ENCODE data around the gene LSAMP. TPM values are rescaled to one million over a fixed set of nuclear protein-coding genes. Genes with fewer than 3 reads are reported as not detected.

LSAMP gene
- total and polyA plus RNA-seq, 9 of the 15 experiments (the other 6 are each of a cell fraction or from before 2014, with no cell fraction given) = 0.09 to 0.11 TPM; not detected in 7

GRCh38 chr3:115989684-115990421 lies 455.4 kb downstream of the LSAMP start:
- BruUV-seq (replicated peaks) = no TSS peak
- Histone ChIP-seq H3K27ac (ENCODE audit: extremely low read depth, low read depth, low read length) (no peak overlapping the region), H4K20me1 (replicated peaks; ENCODE audit: control insufficient read depth, insufficient read depth, low read length) (no peaks in the 10 kb centered on the region), H3K4me2 (ENCODE audit: insufficient read depth, low read length) (no peak overlapping the region), H3K4me3 (no peak overlapping the region), H3K9ac (ENCODE audit: insufficient read depth in 1 of 2, low read depth in 2 of 2, low read length in 2 of 2) (no peak overlapping the region), H2AFZ (ENCODE audit: low read depth, low read length) (no peak overlapping the region), H3K9me3 (replicated peaks; ENCODE audit: control insufficient read depth, insufficient read depth, low read depth, low read length) (peaks cover 5% of the 10 kb centered on the region; the same call in 1 of the 2 replicates), H3K27me3 (ENCODE audit: control insufficient read depth in 2 of 2, insufficient read depth in 2 of 2, low read length in 2 of 2) (no peaks in the 10 kb centered on the region), H3K36me3 (ENCODE audit: control insufficient read depth, insufficient read depth, low read length) (no peaks in the 10 kb centered on the region), H3K79me2 (ENCODE audit: control insufficient read depth, insufficient read depth, low read length) (no peaks in the 10 kb centered on the region), H3K9me1 (ENCODE audit: control insufficient read depth, insufficient read depth, low read length) (no peaks in the 10 kb centered on the region), H3K4me1 (replicated peaks in 1 of 2; ENCODE audit: control insufficient read depth in 2 of 2, insufficient read depth in 2 of 2, low read length in 2 of 2) (no peaks in the 10 kb centered on the region)
- DNase-seq (ENCODE audit: extremely low read depth in 1 of 4, low spot score in 3 of 4) (no peak), FAIRE-seq (no peak), ATAC-seq (no peak)
- ChIA-PET POLR2A (no interaction called here), CTCF (ENCODE audit: low intra/inter-chr PET ratio) (no interaction called here)
- in situ Hi-C loops (cut with MboI) (no loop called here), intact Hi-C loops (cut with micrococcal nuclease) (no loop called here)
- 43% methylated on average over 5 of the region's 5 CpGs for WGBS (ENCODE audit: insufficient coverage, low coverage, missing lambda C conversion rate)
- TF ChIP-seq DNMT1 (IDR thresholded peaks at IDR 0.05) = no peak
- peak; percentile 40 to 46; a peak in 2 of 4 replicates for TF ChIP-seq KDM1A (IDR thresholded peaks at IDR 0.05)

- ATAC-seq = peak; percentile 90
- TF ChIP-seq CC2D1A (IDR thresholded peaks at IDR 0.05) = peak; percentile 40; the same call in 1 of the 2 replicates
- TF ChIP-seq EWSR1 (IDR thresholded peaks at IDR 0.05; ENCODE audit: borderline replicate concordance, low read depth, partially characterized antibody) = no peak
- TF ChIP-seq ZNF707 (CRISPR knock-in tag; conservative IDR thresholded peaks at IDR 0.05) = no peak
- TF ChIP-seq IRF9 (tag; IDR thresholded peaks at IDR 0.05) = no peak
- TF ChIP-seq CHAMP1 (IDR thresholded peaks at IDR 0.05) = peak; percentile 67
- TF ChIP-seq ARID3B (CRISPR knock-in tag; IDR thresholded peaks at IDR 0.05; ENCODE audit: borderline replicate concordance) = no peak
Measured at GRCh38 chr3:115986555-115987207, 458.6 kb downstream of the LSAMP start.

More at GRCh38 chr3:115986555-115987207, 458.6 kb downstream of the LSAMP start:
- FAIRE-seq = no peak
- peaks cover 5% of the 10 kb centered on the region; the same call in 1 of the 2 replicates for H3K9me3 ChIP-seq (replicated peaks; ENCODE audit: control insufficient read depth, insufficient read depth, low read depth, low read length)
- POLR2A ChIA-PET = interaction anchor here (0.8 to 1.1 kb wide), 2 partner anchors 14 to 28 kb away, joined by 3 read pairs; no protein-coding TSS in a partner anchor
- intact Hi-C loops (cut with micrococcal nuclease) (loop anchor here (2.0 kb wide), 1 partner anchor 52 kb away; no protein-coding TSS in a partner anchor), in situ Hi-C loops (cut with MboI) (no loop called here)
- no peaks in the 10 kb centered on the region for H3K27me3 ChIP-seq (ENCODE audit: control insufficient read depth in 2 of 2, insufficient read depth in 2 of 2, low read length in 2 of 2)
- H3K4me2 ChIP-seq (ENCODE audit: insufficient read depth, low read length) = no peak overlapping the region
- 100% methylated on average over 2 of the region's 2 CpGs for WGBS (ENCODE audit: insufficient coverage, low coverage, missing lambda C conversion rate)
- no peak overlapping the region for H3K27ac ChIP-seq (ENCODE audit: extremely low read depth, low read depth, low read length)
- no TSS peak for BruUV-seq (replicated peaks)
- 0 out of 2 replicates have a peak overlapping the region, but pooled peaks have one; percentile 35 for H2AFZ ChIP-seq (ENCODE audit: low read depth, low read length)
- H3K4me1 ChIP-seq (replicated peaks in 1 of 2; ENCODE audit: control insufficient read depth in 2 of 2, insufficient read depth in 2 of 2, low read length in 2 of 2) = no peaks in the 10 kb centered on the region; a peak in 1 of 5 replicates
- no peaks in the 10 kb centered on the region for H3K9me1 ChIP-seq (ENCODE audit: control insufficient read depth, insufficient read depth, low read length)
- peak; percentile 52 to 66 (median 58) for DNase-seq (ENCODE audit: extremely low read depth in 1 of 4, low spot score in 3 of 4)
- no peaks in the 10 kb centered on the region for H4K20me1 ChIP-seq (replicated peaks; ENCODE audit: control insufficient read depth, insufficient read depth, low read length)
- H3K79me2 ChIP-seq (ENCODE audit: control insufficient read depth, insufficient read depth, low read length) = no peaks in the 10 kb centered on the region
- H3K9ac ChIP-seq (ENCODE audit: insufficient read depth in 1 of 2, low read depth in 2 of 2, low read length in 2 of 2) = no peak overlapping the region
- CTCF ChIA-PET (ENCODE audit: low intra/inter-chr PET ratio) = interaction anchor here (0.7 kb wide), 1 partner anchor 773 kb away, joined by 3 read pairs; no protein-coding TSS in a partner anchor
- H3K4me3 ChIP-seq = no peak overlapping the region
- H3K36me3 ChIP-seq (ENCODE audit: control insufficient read depth, insufficient read depth, low read length) = no peaks in the 10 kb centered on the region
